ENCODE results near the gene ETFB.

- no peak for TF ChIP-seq CTCF (conservative IDR thresholded peaks at IDR 0.05)
- TF ChIP-seq EZH2 (IDR thresholded peaks at IDR 0.05; ENCODE audit: low read depth): no peak
Observed at GRCh38 chr19:51354103-51354741, 12.0 kb downstream of the ETFB start.

Measured in PC-9 (cell line).